C4-2B (cell line): Measurements from ENCODE around the gene SLC44A1.

Experiments used
- ZFX ChIP-seq: fragments of 450-650 bp; IDR thresholded peaks from 2 replicates; pipeline ENCODE4 v1.6.1; 2017
- TF ChIP-seq, protein P1 (sequence below): fragments of 450-650 bp; conservative IDR thresholded peaks from 2 replicates; pipeline ENCODE4 v1.5.1; 2017; ENCODE audit warnings: mild to moderate bottlenecking

DNA sequence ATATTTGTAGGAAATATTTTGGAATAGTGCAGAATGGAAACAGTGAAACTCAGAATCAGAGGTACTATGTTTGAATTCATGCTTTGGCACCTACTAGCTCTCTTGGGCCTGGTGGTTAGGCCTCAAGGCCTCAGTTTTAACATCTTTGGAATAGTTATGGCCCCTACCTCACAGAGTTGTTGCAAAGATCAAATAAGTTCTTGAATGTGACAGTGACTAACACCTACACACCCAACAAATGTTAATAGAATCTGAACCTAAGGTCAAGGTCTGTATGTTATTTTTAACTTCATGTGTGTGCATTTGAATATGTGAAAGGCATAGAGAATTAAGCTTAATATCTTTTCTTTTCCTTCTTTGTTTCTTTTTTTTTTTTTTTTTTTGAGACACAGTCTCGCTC lies 87.3 kb downstream of the SLC44A1 start:
- TF ChIP-seq, protein P1, sequence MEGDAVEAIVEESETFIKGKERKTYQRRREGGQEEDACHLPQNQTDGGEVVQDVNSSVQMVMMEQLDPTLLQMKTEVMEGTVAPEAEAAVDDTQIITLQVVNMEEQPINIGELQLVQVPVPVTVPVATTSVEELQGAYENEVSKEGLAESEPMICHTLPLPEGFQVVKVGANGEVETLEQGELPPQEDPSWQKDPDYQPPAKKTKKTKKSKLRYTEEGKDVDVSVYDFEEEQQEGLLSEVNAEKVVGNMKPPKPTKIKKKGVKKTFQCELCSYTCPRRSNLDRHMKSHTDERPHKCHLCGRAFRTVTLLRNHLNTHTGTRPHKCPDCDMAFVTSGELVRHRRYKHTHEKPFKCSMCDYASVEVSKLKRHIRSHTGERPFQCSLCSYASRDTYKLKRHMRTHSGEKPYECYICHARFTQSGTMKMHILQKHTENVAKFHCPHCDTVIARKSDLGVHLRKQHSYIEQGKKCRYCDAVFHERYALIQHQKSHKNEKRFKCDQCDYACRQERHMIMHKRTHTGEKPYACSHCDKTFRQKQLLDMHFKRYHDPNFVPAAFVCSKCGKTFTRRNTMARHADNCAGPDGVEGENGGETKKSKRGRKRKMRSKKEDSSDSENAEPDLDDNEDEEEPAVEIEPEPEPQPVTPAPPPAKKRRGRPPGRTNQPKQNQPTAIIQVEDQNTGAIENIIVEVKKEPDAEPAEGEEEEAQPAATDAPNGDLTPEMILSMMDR, result no peak
- TF ChIP-seq ZFX, result no peak
